Ovary (tissue), 9 donors: ENCODE data around the gene DMGDH. TPM values are rescaled to one million over a fixed set of nuclear protein-coding genes. Genes with fewer than 3 reads are reported as not detected.

Source experiments
- DNase-seq, 5 donors: peaks; one replicate each; pipeline ENCODE4 v3.0.0-alpha.2; 2019 to 2020
- H3K27ac ChIP-seq, 2 donors: fragments of 200-600 bp; one replicate each; pipeline versions ENCODE4 v1.5.1 to v1.8.0; 2019 to 2022
- H3K27me3 ChIP-seq: fragments of 200-600 bp; one replicate; pipeline ENCODE4 v1.8.0; 2022
- H3K36me3 ChIP-seq: fragments of 200-600 bp; sonication (generic); one replicate; pipeline ENCODE4 v1.5.1; 2019
- H3K4me1 ChIP-seq: one replicate; pipeline ENCODE4 v1.8.1; 2013; ENCODE audit warnings: mild to moderate bottlenecking, moderate library complexity; ENCODE audit not compliant: insufficient read depth
- H3K4me3 ChIP-seq: fragments of 200-600 bp; sonication (generic); one replicate; pipeline ENCODE4 v1.5.1; 2017
- H3K9me3 ChIP-seq, 2 donors: fragments of 200-600 bp in 1 of 2; sonication (generic) in 1 of 2; one replicate each; pipeline versions ENCODE4 v1.5.1 to v1.8.1; 2013 to 2019; ENCODE audit warnings: mild to moderate bottlenecking in 1 of 2, moderate library complexity in 1 of 2
- CTCF ChIP-seq, 3 donors: fragments of 450-650 bp in 2 of 3; fragments of 200-600 bp in 1 of 3; IDR thresholded peaks; one replicate each; pipeline versions ENCODE4 v1.5.1 to v1.8.0; 2016 to 2022; ENCODE audit warnings: antibody characterized with exemption in 3 of 3, mild to moderate bottlenecking in 1 of 3
- EP300 ChIP-seq: sonication (generic); formaldehyde crosslinking; IDR thresholded peaks from one replicate; pipeline ENCODE4 v1.6.1; 2017; ENCODE audit warnings: antibody characterized with exemption
- POLR2A ChIP-seq: fragments of 450-650 bp; IDR thresholded peaks from one replicate; pipeline ENCODE4 v1.6.1; 2017; ENCODE audit warnings: antibody characterized with exemption, mild to moderate bottlenecking, moderate library complexity
- WGBS, 3 donors: extraction: QIAGEN DNeasy Blood & Tissue Kit in 1 of 3; methylation state at CpG; one replicate each; pipeline versions ENCODE4 v1.1.5 to v1.1.7; 2013 to 2017; 5-methylcytosine and 5-hydroxymethylcytosine counted together
- intact Hi-C, 4 donors: fragments of 100-400 bp; cut with DNase I; formaldehyde crosslinking; loops; one replicate each; pipeline versions ENCODE4 v1.11.0 to v1.15.1; 2022 to 2023
- polyA plus RNA-seq, 2 donors: library from polyadenylated mRNA; stranded (reverse); fragments of 200-250 nt in 1 of 2; fragments of 350-450 nt in 1 of 2; fragmentation: Illumina TruSeq in 1 of 2; extraction: RNeasy Lipid Tissue Mini Kit (QIAGEN cat#74804) in 1 of 2; gene quantifications; one replicate each; pipeline ENCODE4 v1.2.3, GENCODE V29; 2013 to 2014
- total RNA-seq, 7 donors: library from RNA; depleted of rRNA in 2 of 7; stranded (reverse); fragments of >200 nt in 2 of 7; fragmentation: NEBNext Ultra II Directional in 3 of 7; extraction: Animal tissue kit (Norgen Biotek cat#: 25700) in 3 of 7; gene quantifications; one replicate each; pipeline versions ENCODE4 v1.1.0 to v1.2.4, GENCODE V29; 2016 to 2023
- donor health status: DM: no; HTN: no; CAD: no; lungs with moderate emphysema.
- donor health status: DM: no; HTN: no; CAD: no.
- donor health status: Bipolar disorder and iron deficiency.
- donor health status: DM: yes; HTN: yes; CAD: no.
- donor health status: DM: no; HTN: no; CAD: no.
- donor health status: DM: yes; HTN: yes; CAD: no.

Gene DMGDH
- total and polyA plus RNA-seq, 9 donors: 2.1 to 5.8 (median 4.2) TPM

- Histone ChIP-seq H3K27ac (no peak overlapping the region), H3K36me3 (no peaks in the 10 kb centered on the region), H3K9me3 (no peaks in the 10 kb centered on the region), H3K4me1 (no peaks in the 10 kb centered on the region), H3K27me3 (no peaks in the 10 kb centered on the region), H3K4me3 (no peak overlapping the region)
- intact Hi-C loops: no loop called here
- WGBS, 3 donors: 62 to 71% (median 70%) methylated on average over 15 of the region's 15 CpGs
- no peak for TF ChIP-seq POLR2A
- TF ChIP-seq CTCF (IDR thresholded peaks at IDR 0.05): no peak
- DNase-seq: no peak
Observed at GRCh38 chr5:79109527-79110492, 40.3 kb upstream of the DMGDH start.

GRCh38 chr5:79108792-79109191 is 39.3 kb upstream of the DMGDH start:
- 77 to 89% (median 82%) methylated on average over 8 of the region's 8 CpGs for WGBS, 3 donors
- no peaks in the 10 kb centered on the region for H3K9me3 ChIP-seq
- H3K4me3 ChIP-seq: no peak overlapping the region
- no peak for DNase-seq
- no peak overlapping the region for H3K27ac ChIP-seq
- intact Hi-C loops: no loop called here
- no peaks in the 10 kb centered on the region for H3K36me3 ChIP-seq
- H3K4me1 ChIP-seq: no peaks in the 10 kb centered on the region
- TF ChIP-seq EP300 (no peak), CTCF (IDR thresholded peaks at IDR 0.05) (no peak), POLR2A (no peak)
- H3K27me3 ChIP-seq: no peaks in the 10 kb centered on the region

- WGBS, 3 donors: 46 to 55% (median 52%) methylated on average over 3 of the region's 3 CpGs
- no peak for TF ChIP-seq CTCF (IDR thresholded peaks at IDR 0.05)
- TF ChIP-seq POLR2A: no peak
- no peak for TF ChIP-seq EP300
- no peak for DNase-seq
- no peaks in the 10 kb centered on the region for H3K36me3 ChIP-seq
- intact Hi-C loops: no loop called here
- H3K4me3 ChIP-seq: no peak overlapping the region
- no peaks in the 10 kb centered on the region for H3K4me1 ChIP-seq
- no peaks in the 10 kb centered on the region for H3K9me3 ChIP-seq
- no peaks in the 10 kb centered on the region for H3K27me3 ChIP-seq
- no peak overlapping the region for H3K27ac ChIP-seq
Observed at GRCh38 chr5:79108086-79108485, 38.6 kb upstream of the DMGDH start.

- Histone ChIP-seq H3K4me1 (no peaks in the 10 kb centered on the region), H3K36me3 (no peaks in the 10 kb centered on the region), H3K27me3 (no peaks in the 10 kb centered on the region), H3K9me3 (no peaks in the 10 kb centered on the region), H3K27ac (no peak overlapping the region), H3K4me3 (no peak overlapping the region)
- TF ChIP-seq POLR2A: no peak
- TF ChIP-seq EP300: no peak
- no peak for TF ChIP-seq CTCF (IDR thresholded peaks at IDR 0.05)
- 70 to 75% (median 71%) methylated on average over 7 of the region's 7 CpGs for WGBS, 3 donors
- no peak for DNase-seq
- intact Hi-C loops: no loop called here
Observed at GRCh38 chr5:79107020-79107796, 37.7 kb upstream of the DMGDH start.
